ENCODE results near the gene CLIC5.

The CLIC5 gene

GRCh38 chr6:45927421-45928320 lies 88.0 kb downstream of the CLIC5 start:
- TF ChIP-seq FOXM1 (IDR thresholded peaks at IDR 0.05; ENCODE audit: borderline replicate concordance, low read depth) (no peak), TEAD4 (IDR thresholded peaks at IDR 0.05) (no peak), CREB1 (IDR thresholded peaks at IDR 0.05; ENCODE audit: low read depth) (no peak), USF1 (IDR thresholded peaks at IDR 0.05) (no peak), REST (IDR thresholded peaks at IDR 0.05; ENCODE audit: low read depth) (no peak), TAF1 (IDR thresholded peaks at IDR 0.05; ENCODE audit: low read depth) (no peak), RAD21 (IDR thresholded peaks at IDR 0.05; ENCODE audit: low read depth) (no peak), ZBTB7A (IDR thresholded peaks at IDR 0.05; ENCODE audit: low read depth) (no peak), TCF12 (IDR thresholded peaks at IDR 0.05; ENCODE audit: low read depth) (no peak), EP300 (IDR thresholded peaks at IDR 0.05; ENCODE audit: borderline replicate concordance) (no peak), YY1 (IDR thresholded peaks at IDR 0.05; ENCODE audit: low read depth) (no peak), NFIC (IDR thresholded peaks at IDR 0.05) (no peak), CEBPB (IDR thresholded peaks at IDR 0.05) (no peak), EGR1 (IDR thresholded peaks at IDR 0.05) (no peak), MAX (IDR thresholded peaks at IDR 0.05) (no peak)

GRCh38 chr6:45924763-45925342 lies 90.8 kb downstream of the CLIC5 start:
- TF ChIP-seq MAX (IDR thresholded peaks at IDR 0.05) (no peak), CREB1 (IDR thresholded peaks at IDR 0.05; ENCODE audit: low read depth) (no peak), USF1 (IDR thresholded peaks at IDR 0.05) (no peak), REST (IDR thresholded peaks at IDR 0.05; ENCODE audit: low read depth) (no peak), RAD21 (IDR thresholded peaks at IDR 0.05; ENCODE audit: low read depth) (no peak), TEAD4 (IDR thresholded peaks at IDR 0.05) (no peak), EGR1 (IDR thresholded peaks at IDR 0.05) (no peak), TCF12 (IDR thresholded peaks at IDR 0.05; ENCODE audit: low read depth) (no peak), CEBPB (IDR thresholded peaks at IDR 0.05) (no peak), NFIC (IDR thresholded peaks at IDR 0.05) (no peak)

- TF ChIP-seq TEAD4 (IDR thresholded peaks at IDR 0.05) (no peak), USF1 (IDR thresholded peaks at IDR 0.05) (no peak), EP300 (IDR thresholded peaks at IDR 0.05; ENCODE audit: borderline replicate concordance) (no peak), CEBPB (IDR thresholded peaks at IDR 0.05) (no peak), YY1 (IDR thresholded peaks at IDR 0.05; ENCODE audit: low read depth) (no peak), FOXM1 (IDR thresholded peaks at IDR 0.05; ENCODE audit: borderline replicate concordance, low read depth) (no peak), TCF12 (IDR thresholded peaks at IDR 0.05; ENCODE audit: low read depth) (no peak), MAX (IDR thresholded peaks at IDR 0.05) (no peak), EGR1 (IDR thresholded peaks at IDR 0.05) (no peak), RAD21 (IDR thresholded peaks at IDR 0.05; ENCODE audit: low read depth) (no peak), TAF1 (IDR thresholded peaks at IDR 0.05; ENCODE audit: low read depth) (no peak), REST (IDR thresholded peaks at IDR 0.05; ENCODE audit: low read depth) (no peak), ZBTB7A (IDR thresholded peaks at IDR 0.05; ENCODE audit: low read depth) (no peak), NFIC (IDR thresholded peaks at IDR 0.05) (no peak), CREB1 (IDR thresholded peaks at IDR 0.05; ENCODE audit: low read depth) (no peak)
Observed at GRCh38 chr6:45923831-45924391, 91.7 kb downstream of the CLIC5 start.
